ENCODE results near the gene EPN2.

DNA sequence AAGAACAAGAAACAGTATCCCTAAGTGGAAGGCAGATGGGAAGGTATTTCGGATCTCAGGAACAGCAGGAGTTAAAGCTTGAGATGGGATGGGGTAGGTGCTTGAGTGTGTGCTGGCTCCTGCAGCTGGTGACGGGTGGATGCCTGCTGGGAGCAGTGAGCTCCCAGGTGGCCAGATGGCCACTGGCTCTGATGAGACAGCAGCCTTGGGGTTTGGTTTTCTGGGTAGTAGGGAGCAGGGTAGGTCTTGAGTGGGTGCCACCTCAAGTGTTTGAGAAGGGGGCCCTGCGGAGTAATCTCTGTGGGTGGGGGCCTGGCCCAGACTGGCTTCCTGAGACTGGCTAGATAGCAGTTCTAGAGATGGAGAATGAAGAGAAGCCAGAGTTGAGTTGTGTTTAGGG is 10.3 kb downstream of the EPN2 start:
- no peak for TF ChIP-seq EZH2 (IDR thresholded peaks at IDR 0.05; ENCODE audit: low read depth)
- TF ChIP-seq, protein P1, sequence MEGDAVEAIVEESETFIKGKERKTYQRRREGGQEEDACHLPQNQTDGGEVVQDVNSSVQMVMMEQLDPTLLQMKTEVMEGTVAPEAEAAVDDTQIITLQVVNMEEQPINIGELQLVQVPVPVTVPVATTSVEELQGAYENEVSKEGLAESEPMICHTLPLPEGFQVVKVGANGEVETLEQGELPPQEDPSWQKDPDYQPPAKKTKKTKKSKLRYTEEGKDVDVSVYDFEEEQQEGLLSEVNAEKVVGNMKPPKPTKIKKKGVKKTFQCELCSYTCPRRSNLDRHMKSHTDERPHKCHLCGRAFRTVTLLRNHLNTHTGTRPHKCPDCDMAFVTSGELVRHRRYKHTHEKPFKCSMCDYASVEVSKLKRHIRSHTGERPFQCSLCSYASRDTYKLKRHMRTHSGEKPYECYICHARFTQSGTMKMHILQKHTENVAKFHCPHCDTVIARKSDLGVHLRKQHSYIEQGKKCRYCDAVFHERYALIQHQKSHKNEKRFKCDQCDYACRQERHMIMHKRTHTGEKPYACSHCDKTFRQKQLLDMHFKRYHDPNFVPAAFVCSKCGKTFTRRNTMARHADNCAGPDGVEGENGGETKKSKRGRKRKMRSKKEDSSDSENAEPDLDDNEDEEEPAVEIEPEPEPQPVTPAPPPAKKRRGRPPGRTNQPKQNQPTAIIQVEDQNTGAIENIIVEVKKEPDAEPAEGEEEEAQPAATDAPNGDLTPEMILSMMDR (conservative IDR thresholded peaks at IDR 0.05): no peak

Measured in PC-9 (cell line).